HG03571 (cell line): Measurements from ENCODE around the gene ENC1.
A peak's percentile ranks its signal among the peaks of the same experiment; 100 is the strongest.

Source experiments
- ATAC-seq: cut with Tn5 transposase; IDR thresholded peaks from one replicate; pipeline ENCODE4 v1.9.1; 2021; ENCODE audit not compliant: unreplicated experiment

The ENC1 gene

DNA sequence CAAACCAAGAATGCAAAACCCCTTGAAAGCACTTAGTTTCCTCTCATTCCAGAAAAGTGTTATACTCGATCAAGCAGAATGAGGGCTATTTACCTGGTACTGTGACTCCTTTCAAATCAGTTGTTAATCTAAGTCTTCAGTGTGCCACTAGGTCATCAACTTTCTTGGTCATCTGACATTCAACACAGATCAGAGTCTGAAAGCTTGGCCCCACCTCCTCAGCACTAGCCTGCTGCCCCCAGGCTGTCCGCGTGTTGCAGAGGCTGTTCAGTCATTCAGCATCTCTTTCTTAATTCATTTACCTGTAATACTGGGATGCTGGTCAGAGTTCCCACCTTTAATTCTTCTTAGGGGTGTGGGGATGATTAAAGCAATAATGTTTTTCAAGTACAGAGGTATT lies 28.5 kb downstream of the ENC1 start:
- ATAC-seq: no peak

DNA sequence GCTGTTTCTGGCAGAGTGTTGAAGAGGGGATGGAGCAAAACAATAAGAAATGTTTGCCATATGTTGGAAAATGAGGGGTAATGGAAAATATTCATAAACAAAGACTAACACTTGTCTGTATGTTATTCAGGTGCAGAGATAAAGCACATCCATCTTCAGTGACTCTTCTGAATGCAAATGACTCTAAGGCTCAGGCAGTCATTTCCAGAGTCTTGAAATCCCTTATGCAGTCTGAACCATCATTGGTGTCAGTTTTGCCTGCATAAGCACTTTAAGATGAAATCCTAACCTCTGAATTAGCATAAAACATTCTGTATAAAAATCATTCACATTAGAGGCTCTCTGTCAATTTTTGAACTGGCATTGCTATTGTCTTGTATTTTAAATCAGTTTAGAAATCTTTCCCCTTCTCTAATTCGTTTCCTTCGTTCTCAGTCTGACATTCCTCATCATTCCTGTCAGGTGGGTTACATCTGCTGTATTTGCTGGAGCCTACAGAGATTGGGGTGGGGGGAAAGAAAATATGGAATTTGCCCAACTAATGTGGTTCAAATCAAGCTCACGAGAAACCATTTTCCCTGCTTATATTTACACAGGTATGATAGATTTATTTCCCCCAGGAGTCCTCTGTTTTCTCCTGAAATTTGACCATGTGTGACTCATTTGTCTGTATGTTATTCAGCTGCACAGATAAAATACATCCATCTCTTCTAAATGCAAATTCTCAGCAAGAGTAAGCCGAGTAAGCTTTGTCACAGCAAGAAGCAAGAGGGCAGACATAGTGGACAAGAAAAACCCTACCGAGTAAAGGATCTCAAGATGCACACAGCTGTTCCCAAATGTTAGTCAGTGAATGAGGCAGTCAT lies 31.6 kb downstream of the ENC1 start:
- no peak for ATAC-seq

DNA sequence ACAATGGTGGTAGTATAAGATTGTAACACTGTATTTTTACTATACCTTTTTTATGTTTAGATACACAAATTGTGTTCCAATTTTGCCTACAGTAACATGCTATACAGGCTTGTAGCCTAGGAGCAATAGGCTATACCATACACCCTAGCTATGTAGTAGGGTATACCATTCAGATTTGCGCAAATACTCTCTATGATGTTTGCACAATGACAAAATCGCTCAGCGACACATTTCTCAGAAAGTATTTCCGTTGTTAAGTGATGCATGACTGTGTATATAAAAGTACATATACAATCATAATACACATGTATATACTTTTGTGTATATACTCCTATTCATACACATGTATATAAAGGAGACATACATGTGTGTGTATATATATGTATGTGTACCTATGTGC lies 34.8 kb downstream of the ENC1 start:
- no peak for ATAC-seq

DNA sequence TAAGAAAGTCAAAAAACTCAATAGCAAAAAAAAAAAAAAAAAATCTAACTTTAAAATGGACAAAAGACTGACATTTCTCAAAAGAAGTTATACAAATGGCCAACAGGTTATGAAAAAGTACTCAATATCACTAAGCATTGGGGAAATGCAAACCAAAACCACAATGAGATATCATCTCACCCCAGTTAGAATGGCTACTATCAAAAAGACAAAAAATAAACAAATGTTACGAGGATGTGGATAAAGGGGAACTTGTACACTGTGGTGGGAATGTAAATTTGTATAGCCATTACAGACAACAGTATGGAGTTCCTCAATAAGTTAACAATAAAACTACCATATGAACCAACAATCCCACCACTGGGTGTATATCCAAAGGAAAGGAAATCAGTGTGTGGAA lies 37.2 kb downstream of the ENC1 start:
- ATAC-seq: no peak

DNA sequence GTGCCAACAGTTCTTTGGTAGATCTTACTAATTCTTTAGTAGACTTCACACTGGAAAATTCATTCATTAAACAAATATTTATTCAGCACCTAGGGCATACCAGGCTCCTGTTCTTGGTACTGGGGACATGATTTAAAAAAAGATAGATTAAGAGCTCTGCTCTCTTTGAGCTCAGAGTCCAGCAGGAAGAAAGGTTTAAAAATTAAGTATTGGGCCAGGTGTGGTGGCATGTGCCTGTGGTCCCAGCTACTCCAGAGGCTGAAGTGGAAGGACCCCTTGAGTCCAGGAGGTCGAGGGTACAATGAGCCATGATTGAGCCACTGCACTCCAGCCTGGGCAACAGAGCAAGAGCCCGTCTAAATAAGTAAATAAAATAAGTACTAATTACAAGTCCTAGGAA lies 41.4 kb downstream of the ENC1 start:
- no peak for ATAC-seq

DNA sequence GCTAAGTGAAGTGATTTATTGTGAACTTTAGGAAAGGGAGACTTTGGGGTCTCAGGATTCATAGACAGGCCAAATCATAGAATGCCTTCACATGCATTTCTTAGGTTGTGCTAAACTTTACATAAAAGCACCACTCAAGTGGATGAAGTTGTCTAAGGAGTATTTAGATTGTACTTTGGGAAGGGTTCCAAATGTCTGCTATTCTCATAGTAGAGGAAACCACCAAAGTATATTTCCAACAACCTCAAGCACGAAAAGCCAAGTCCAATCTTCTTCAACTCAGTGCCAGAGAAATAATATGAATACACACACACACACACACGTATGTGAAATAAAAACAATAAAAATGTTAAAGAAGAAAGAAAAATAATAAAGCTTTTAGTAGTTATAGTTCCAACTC lies 41.8 kb downstream of the ENC1 start:
- no peak for ATAC-seq

DNA sequence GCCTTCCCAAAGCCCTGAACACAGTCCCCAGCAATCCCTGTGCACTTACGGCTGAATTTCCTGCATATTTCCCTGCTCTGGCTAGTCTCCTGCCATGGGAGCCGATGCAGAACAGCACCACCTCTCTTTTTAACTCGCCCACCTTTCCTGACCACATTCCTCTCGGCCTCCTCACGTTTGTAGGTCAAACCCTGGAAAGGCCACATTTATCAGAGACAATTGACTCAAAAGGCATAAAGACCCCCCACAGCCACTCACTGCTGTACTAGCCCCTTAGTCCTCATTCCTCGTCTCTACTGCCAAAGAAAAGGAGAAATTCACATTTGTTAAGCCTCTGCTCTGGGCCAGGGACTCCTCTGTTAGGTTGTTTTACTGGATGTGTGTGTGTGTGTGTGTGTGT lies 43.6 kb downstream of the ENC1 start:
- no peak for ATAC-seq

DNA sequence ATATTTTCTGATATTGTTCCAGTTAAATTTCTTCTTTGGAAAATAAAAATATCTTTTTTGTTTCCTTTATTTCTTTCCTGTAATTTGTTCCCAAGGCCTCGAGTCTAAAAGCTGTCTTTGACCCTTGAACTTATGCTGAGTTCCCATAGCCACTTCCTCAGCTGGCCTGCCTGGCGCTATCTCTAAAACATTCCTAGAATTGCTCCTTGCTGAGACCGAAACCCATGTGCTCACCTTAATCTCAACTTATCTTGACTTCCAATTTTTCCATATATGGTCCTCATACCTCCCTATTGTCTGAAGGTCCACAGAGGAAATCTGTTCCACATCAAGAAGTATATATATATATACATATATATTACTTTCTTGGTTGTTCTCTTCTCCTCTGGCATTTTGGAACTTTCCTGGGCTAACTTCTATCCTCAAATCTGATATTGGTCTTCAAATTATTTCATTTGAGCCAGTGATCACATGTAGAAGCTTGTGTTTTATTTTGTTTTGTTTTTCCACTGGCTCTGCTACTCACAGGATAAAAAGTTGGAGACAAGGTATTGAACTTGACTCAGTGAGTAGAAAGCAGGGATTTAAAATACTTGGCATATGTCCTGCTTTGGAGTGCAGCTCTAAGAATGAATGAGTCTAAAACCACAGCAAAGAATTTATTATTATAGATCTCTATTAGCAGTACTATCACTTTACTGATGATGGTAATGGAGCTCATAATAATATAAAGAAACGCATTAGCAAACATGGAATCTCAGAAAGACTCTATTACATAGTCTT lies 45.2 kb downstream of the ENC1 start:
- ATAC-seq: no peak

DNA sequence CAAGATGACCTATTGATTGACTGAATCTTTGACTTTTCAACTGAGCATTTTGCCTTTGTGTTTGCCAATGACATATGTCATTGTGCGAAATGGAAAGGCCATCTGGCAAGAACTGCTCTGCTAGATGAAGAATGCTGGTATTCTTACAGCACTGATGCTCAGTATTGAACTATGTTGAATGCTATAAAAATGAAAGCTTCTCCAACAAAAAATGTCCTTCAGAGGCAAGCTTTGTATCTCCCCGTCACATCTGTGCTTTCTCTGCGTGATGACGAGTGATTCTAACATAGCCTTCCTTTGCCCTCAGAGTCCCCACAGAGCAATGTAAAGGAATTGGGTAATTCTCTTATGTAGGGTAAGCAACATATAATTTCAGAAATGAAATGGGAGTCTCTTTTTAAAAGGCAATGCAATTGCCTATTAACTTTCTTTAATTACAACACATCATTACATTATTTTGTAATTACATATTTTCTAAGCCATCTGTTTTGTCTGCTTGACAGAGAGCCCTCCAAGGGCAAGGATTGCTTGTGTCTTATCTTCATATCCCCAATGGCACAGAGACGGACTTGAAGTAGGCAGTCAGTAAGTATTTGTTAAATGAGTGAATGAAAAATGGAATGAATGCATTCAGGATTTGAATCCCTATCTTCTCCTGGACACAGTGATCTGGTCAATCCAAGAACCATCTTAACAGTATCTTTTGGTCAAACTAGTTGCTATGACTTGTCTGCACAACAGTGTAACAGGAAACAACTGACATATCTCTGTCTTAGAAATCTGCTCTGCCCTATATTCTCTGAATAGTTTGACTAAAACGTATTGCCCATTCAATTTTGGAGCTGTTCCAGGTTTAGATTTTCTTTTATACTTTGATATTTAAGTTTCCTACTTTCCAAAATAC lies 46.1 kb downstream of the ENC1 start:
- no peak for ATAC-seq

DNA sequence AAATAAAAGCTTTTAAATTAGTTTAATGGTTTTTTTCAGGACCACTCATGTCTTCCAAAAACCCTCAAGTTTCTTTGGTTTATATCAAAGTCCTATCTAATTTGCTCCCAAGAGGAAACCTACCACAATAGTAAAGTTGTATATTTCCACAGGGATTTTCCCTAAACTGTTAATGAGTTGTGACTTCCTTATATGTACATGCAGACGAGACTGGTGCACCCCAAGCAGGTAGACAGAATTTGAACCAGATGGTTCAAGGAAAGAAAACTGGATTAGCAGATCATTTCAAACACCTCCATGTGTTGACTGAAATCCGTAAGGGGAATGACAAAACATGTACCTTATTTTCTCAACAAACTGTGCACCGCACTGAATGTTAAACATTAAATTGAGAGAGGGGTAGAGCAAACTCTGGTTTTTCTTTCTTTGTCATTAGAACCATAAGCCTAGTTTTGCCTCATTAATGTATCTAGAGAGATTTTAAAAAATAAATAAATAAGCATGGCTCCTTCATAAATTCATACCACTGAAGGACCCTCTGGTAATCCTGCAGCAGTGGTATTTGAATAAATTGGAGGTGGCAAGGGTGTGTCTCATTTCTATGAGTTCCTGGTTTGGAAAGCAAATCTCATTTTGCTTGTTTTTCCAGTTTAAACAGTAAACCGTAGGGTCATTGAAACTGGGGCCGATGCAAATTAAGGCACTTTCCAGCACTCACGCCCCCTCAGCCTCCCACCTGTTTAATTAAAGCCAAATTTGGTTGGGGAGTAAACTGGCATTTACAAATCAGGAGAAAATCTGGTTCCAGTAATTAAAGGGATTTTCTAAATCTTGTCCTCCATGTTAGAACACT lies 51.1 kb downstream of the ENC1 start:
- ATAC-seq: no peak

DNA sequence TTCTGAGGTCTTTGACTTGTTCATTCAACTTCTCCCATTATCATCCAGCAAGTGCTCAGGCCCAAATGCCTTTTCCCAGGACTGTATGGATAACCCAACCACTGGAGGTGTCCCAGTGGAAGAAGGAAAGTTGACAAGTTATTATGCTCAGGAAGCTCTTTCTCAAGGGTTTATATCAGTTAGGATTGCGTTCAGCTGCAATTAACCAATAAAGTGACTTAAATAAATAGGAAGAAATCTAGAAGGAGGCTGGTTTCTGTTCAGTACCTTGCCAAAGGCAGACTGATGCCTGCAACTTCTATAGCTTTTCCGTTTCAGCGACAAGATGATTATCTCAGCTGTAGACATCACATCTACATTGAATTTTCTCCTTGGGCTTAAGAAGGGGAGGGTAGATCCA lies 52.1 kb downstream of the ENC1 start:
- ATAC-seq: no peak

DNA sequence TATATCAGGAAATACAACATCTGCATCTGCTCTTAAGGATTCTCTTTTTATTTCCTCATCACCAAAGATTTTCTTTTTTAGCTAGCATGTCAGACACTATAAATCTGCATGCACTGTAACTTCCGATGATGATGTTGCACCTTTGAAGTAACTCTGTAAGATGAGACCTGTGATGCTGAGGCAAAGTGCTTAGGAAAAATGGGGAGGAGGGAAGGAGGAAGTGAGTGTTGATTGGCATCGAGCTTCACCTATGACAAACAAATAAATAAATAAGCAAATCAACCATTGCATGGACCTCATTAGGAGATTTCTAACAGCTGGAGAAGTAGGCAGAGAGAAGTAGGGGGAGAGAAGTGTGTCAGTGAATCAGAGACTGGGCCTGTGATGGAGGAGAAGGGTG lies 52.6 kb downstream of the ENC1 start:
- no peak for ATAC-seq

DNA sequence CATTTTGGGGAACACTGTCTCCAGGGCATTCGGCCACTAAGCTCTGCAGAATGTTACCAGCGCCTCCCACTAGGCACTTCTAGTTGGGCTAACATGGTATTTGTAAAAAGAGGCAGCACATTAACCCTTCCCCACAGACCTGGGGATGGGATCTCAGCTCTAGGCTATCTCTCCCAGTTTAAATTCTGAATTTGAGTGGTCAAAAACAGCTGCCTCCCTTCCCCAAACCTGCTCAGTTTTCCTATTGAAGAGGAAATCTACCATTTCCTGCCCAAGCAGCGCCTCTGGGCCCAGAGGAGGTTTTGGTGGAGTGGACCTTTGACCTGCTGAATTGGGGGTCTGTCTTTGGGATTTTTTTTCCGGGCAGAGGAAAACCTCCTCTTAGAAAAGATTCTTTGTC lies 53.2 kb downstream of the ENC1 start:
- ATAC-seq: no peak

DNA sequence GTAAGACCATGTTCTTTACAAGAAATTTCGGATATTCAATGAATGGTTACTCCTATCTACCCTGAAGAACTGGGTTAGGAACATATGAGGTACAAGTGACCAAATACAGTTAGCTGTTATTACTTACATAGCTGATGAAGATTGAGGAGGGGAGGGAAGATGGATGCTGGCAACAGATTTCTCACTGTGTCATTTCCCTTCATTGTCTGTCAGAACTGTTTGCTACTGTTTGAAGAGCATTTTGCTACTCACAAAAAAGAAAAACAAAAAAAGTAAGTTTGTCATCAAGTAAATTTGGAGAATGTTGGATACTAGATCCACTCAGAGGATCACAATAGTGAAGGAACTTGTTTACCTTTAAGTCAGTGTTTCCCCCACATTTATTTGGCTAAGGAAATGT lies 53.7 kb downstream of the ENC1 start:
- ATAC-seq: no peak

DNA sequence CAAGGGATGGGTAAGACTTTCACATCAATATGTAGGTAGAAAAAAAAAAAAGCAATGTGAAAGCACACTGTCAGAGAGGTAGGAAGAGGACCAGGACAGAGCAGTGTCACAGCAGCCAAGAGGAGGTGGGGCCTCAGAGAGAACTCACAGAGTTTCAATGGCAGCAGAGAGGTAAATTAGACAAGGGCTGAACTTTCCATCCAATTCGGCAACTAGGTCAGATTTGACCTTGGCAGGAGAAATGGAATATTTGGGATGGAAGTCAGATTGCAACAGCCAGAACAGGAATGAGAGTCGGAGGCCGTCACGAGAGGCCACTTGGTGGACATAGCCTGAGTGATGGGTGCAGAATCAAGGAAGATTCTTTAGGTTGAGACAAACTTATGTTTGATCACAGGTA lies 57.7 kb downstream of the ENC1 start:
- no peak for ATAC-seq

DNA sequence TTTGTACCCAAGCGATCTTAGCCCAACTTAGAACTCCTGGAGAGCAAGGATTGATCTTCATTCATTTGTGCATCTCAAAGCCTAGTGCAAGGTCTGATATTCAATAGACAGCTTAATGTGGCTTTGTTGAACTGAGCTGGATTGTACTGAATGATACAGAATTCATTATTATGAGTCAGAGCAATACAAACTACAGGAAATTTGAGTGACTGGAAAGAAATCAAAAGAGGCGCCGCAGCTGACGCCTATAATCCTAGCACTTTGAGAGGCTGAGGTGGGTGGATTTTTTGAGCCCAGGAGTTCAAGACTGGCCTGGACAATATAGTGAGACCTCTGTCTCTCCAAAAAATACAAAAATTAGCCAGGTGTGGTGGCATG lies 58.6 kb downstream of the ENC1 start:
- no peak for ATAC-seq

DNA sequence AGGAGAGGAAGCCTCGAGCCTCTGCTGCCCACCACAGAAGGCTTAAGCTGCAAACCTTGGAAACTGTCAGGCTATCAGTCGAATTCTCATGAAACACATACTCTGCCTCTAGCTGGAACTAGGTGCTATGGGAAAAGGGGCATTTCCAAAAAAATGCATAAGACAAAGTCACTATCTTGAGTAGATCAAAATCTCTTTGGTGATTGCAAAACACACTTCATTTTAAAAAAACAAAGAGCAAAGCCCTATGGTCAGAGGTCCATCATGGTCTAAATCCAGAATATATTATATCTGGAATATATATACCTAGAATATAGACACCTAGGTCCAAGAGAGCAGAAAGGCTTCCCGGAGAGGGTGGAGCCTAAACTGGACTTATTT lies 59.8 kb downstream of the ENC1 start:
- no peak for ATAC-seq

DNA sequence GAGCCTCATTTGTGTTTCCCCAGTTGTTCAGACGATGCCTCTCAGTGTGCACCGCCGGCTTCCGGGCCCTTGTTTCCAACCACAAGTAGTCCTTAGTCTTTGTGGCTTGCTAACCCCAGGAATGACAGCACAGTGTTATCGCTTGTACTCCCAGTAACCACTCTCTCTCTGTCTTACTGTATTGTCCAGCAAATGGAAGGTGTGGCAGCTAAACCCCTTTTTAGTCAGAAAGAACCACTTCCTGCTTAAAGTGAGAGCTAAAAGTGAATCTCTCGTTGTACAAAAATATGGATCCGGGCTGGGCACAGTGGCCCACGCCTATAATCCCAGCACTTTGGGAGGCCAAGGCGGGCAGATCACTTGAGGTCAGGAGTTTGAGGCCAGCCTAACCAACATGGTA lies 61.3 kb downstream of the ENC1 start:
- peak; percentile 73 for ATAC-seq

DNA sequence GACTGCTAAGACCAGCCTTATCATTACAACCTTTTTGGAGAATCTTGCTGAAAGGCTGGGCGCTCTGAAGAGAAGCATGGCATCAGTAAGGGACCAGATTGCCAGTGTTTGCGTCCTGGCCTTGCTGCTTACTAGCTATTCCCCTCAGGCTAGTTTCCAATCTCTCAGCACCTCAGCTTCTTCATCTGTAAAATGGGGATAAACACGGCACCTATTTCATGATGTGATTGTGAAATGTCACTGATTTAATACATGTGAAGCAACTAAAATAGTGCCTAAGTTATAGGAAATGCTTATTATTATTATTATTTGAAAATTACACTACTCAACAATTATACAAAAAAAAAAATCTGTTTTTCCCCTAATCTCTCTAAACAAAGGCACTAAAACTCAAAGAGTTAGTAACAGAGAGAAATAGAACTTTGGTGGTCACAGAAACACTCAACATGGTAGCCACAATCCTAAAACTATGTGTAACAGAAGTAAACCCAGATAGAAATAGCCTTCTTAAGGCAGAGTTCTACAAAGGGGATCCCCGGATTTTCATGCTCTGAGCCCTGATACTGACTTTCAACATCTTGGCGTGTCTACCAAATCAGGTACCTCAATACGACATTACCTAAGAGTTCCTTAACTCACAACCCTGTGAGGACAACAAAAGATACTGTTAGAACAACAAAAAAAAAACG lies 62.0 kb downstream of the ENC1 start:
- no peak for ATAC-seq
